GM23338 (cell line): ENCODE results near the gene RAB11FIP3. TPM values are rescaled to one million over a fixed set of nuclear protein-coding genes. Genes with fewer than 3 reads are reported as not detected.

Source experiments
- ATAC-seq: fragments of 200-7000 bp; cut with Tn5 transposase; 3 replicates; pipeline ENCODE4 v1.9.1; 2020
- DNase-seq: peaks from one replicate; pipeline ENCODE4 v3.0.0-alpha.2; 2015; ENCODE audit warnings: low spot score
- H2AFZ ChIP-seq: fragments of 200-600 bp; sonication (generic); 2 replicates; pipeline ENCODE4 v1.8.0; 2016; ENCODE audit warnings: antibody characterized with exemption, mild to moderate bottlenecking, moderate library complexity
- H3F3A ChIP-seq: fragments of 200-600 bp; sonication (generic); replicated peaks from 2 replicates; pipeline ENCODE4 v1.8.0; 2017; ENCODE audit warnings: antibody characterized with exemption, mixed run types, low read depth
- H3K27ac ChIP-seq: fragments of 200-600 bp; sonication (generic); 2 replicates; pipeline ENCODE4 v1.6.1; 2016; ENCODE audit warnings: low read depth
- H3K27me3 ChIP-seq: fragments of 200-600 bp; sonication (generic); 2 replicates; pipeline ENCODE4 v1.8.0; 2016; ENCODE audit warnings: mild to moderate bottlenecking, mixed run types, moderate library complexity; ENCODE audit not compliant: insufficient read depth
- H3K36me3 ChIP-seq: fragments of 200-600 bp; sonication (generic); 2 replicates; pipeline ENCODE4 v1.8.0; 2016; ENCODE audit warnings: mild to moderate bottlenecking; ENCODE audit not compliant: insufficient read depth
- H3K4me1 ChIP-seq: fragments of 200-600 bp; sonication (generic); 2 replicates; pipeline ENCODE4 v1.8.0; 2016; ENCODE audit warnings: mild to moderate bottlenecking, moderate library complexity; ENCODE audit not compliant: insufficient read depth
- H3K4me2 ChIP-seq: fragments of 200-600 bp; sonication (generic); 2 replicates; pipeline ENCODE4 v1.7.1; 2017; ENCODE audit warnings: mixed run types
- H3K4me3 ChIP-seq: fragments of 200-600 bp; sonication (generic); 2 replicates; pipeline ENCODE4 v1.6.1; 2016; ENCODE audit warnings: mixed run types
- H3K79me2 ChIP-seq: fragments of 200-600 bp; sonication (generic); replicated peaks from 2 replicates; pipeline ENCODE4 v1.8.0; 2017; ENCODE audit warnings: mild to moderate bottlenecking; ENCODE audit not compliant: insufficient read depth
- H3K9me2 ChIP-seq: fragments of 200-600 bp; sonication (generic); 2 replicates; pipeline ENCODE4 v1.8.0; 2017; ENCODE audit not compliant: insufficient read depth
- H4K20me1 ChIP-seq: fragments of 200-600 bp; sonication (generic); replicated peaks from 2 replicates; pipeline ENCODE4 v1.8.0; 2017; ENCODE audit warnings: mild to moderate bottlenecking; ENCODE audit not compliant: insufficient read depth
- H3K27ac Mint-ChIP-seq: 2 replicates; pipeline ENCODE4 v1.8.0; 2020; ENCODE audit warnings: inconsistent platforms, mild to moderate bottlenecking, moderate library complexity, mixed read lengths
- H3K27me3 Mint-ChIP-seq: 3 replicates; pipeline ENCODE4 v1.8.0; 2022; ENCODE audit warnings: low read depth, mild to moderate bottlenecking, moderate library complexity, mixed read lengths, inconsistent platforms; ENCODE audit not compliant: insufficient read depth, poor library complexity
- H3K36me3 Mint-ChIP-seq: 3 replicates; pipeline ENCODE4 v1.8.0; 2021; ENCODE audit warnings: low read depth, mild to moderate bottlenecking, inconsistent platforms, moderate library complexity, mixed read lengths
- H3K4me1 Mint-ChIP-seq: 3 replicates; pipeline ENCODE4 v1.8.0; 2020; ENCODE audit warnings: mild to moderate bottlenecking, inconsistent platforms, mixed read lengths
- H3K4me3 Mint-ChIP-seq: 3 replicates; pipeline ENCODE4 v1.8.0; 2021; ENCODE audit warnings: moderate library complexity, mild to moderate bottlenecking, inconsistent platforms, mixed read lengths
- H3K9me3 Mint-ChIP-seq: 3 replicates; pipeline ENCODE4 v1.8.0; 2020; ENCODE audit warnings: moderate library complexity, mild to moderate bottlenecking, inconsistent platforms, mixed read lengths
- CREB1 ChIP-seq: fragments of 250-450 bp; sonication (Bioruptor Pico); IDR thresholded peaks from 2 replicates; pipeline ENCODE4 v1.5.0; 2020; ENCODE audit warnings: low read depth, mild to moderate bottlenecking, moderate library complexity
- EZH2 ChIP-seq: fragments of 200-600 bp; sonication (generic); IDR thresholded peaks from one replicate; pipeline ENCODE4 v1.8.0; 2017; ENCODE audit warnings: antibody characterized with exemption, mild to moderate bottlenecking, low read depth; ENCODE audit not compliant: unreplicated experiment
- EZH2phosphoT487 ChIP-seq: fragments of 200-600 bp; sonication (generic); IDR thresholded peaks from one replicate; pipeline ENCODE4 v1.8.1; 2018; ENCODE audit warnings: antibody characterized with exemption; ENCODE audit not compliant: unreplicated experiment
- JUNB ChIP-seq: IDR thresholded peaks from one replicate; pipeline ENCODE4 v1.6.1; 2016; ENCODE audit warnings: antibody characterized with exemption; ENCODE audit not compliant: unreplicated experiment
- NANOG ChIP-seq: IDR thresholded peaks from 2 replicates; pipeline ENCODE4 v1.6.1; 2016; ENCODE audit warnings: antibody characterized with exemption, borderline replicate concordance
- POLR2AphosphoS5 ChIP-seq: IDR thresholded peaks from 2 replicates; pipeline ENCODE4 v1.6.1; 2016; ENCODE audit warnings: antibody characterized with exemption, low read depth
- STAT1 ChIP-seq: IDR thresholded peaks from one replicate; pipeline ENCODE4 v1.6.1; 2016; ENCODE audit warnings: antibody characterized with exemption; ENCODE audit not compliant: unreplicated experiment
- ZNF114 ChIP-seq: fragments of 250-450 bp; sonication (Bioruptor Pico); IDR thresholded peaks from 2 replicates; pipeline ENCODE4 v1.5.0; 2020; ENCODE audit warnings: mild to moderate bottlenecking, moderate library complexity
- ZNF331 ChIP-seq: fragments of 250-450 bp; sonication (Bioruptor Pico); IDR thresholded peaks from 2 replicates; pipeline ENCODE4 v1.5.0; 2020; ENCODE audit warnings: low read depth, mild to moderate bottlenecking, moderate library complexity
- polyA plus RNA-seq: library from polyadenylated mRNA; unstranded; fragments of >200 nt; fragmentation: Nextera tagmentation; extraction: Ambion mirVana; gene quantifications from 2 replicates; pipeline ENCODE4 v1.2.1, GENCODE V29; 2016
- total RNA-seq: library from RNA; depleted of rRNA; stranded (reverse); fragments of >200 nt; shearing (Covaris generic); gene quantifications from 2 replicates; pipeline ENCODE4 v1.2.3, GENCODE V29; 2014
- TF ChIP-seq, protein P1 (sequence below): IDR thresholded peaks from one replicate; pipeline ENCODE4 v1.6.1; 2018; ENCODE audit warnings: antibody characterized with exemption; ENCODE audit not compliant: unreplicated experiment
- TF ChIP-seq, protein P2 (sequence below), 2 experiments: fragments of 200-600 bp in 1 of 2; sonication (generic) in 1 of 2; conservative IDR thresholded peaks; 2 replicates each; pipeline versions ENCODE4 v1.5.1 to v1.6.1; 2016 to 2017; ENCODE audit warnings: antibody characterized with exemption in 2 of 2, low read depth in 2 of 2, mild to moderate bottlenecking in 2 of 2, moderate library complexity in 1 of 2
- TF ChIP-seq, protein P3 (sequence below): IDR thresholded peaks from 2 replicates; pipeline ENCODE4 v1.6.1; 2016; ENCODE audit warnings: antibody characterized with exemption
- TF ChIP-seq, protein P4 (sequence below): fragments of 250-450 bp; sonication (Bioruptor Pico); IDR thresholded peaks from 2 replicates; pipeline ENCODE4 v1.5.0; 2020; ENCODE audit warnings: mild to moderate bottlenecking, moderate library complexity

The RAB11FIP3 gene
- total and polyA plus RNA-seq, 2 experiments from 2014 or later = 3.2 to 29.2 TPM

DNA sequence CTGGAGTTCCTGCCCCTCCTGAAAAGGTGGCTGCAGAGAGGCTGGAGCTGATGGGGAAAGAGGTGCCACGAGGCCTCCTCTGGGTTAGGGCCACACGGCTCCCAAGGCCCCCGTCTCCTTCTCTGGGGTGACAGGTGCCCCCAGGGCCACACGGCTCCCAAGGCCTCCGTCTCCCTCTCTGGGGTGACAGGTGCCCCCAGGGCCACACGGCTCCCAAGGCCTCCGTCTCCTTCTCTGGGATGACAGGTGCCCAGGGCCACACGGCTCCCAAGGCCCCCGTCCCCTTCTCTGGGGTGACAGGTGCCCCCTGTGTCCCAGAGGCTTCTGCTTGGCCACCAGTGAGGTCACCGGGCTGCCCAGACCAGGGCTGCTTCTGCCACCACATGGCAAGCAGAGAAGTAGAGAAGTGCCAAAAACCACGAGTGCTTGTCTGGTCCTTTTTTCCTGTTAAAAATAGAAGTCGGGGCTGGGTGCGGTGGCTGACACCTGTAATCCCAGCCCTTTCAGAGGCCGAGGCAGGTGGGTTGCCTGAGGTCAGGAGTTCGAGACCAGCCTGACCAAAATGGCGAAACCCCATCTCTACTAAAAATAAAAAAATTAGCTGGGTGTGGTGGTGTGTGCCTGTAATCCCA, 106.2 kb downstream of the RAB11FIP3 start:
- ATAC-seq (no peak), DNase-seq (no peak)
- peaks cover 40% of the 10 kb centered on the region for H4K20me1 ChIP-seq
- H3K79me2 ChIP-seq = peaks cover 74% of the 10 kb centered on the region
- Mint-ChIP-seq H3K4me3 (no peak overlapping the region), H3K9me3 (no peaks in the 10 kb centered on the region), H3K27me3 (peaks cover 2% of the 10 kb centered on the region), H3K27ac (no peak overlapping the region), H3K36me3 (no peaks in the 10 kb centered on the region), H3K4me1 (peaks cover 12% of the 10 kb centered on the region; the same call in 2 of the 3 replicates)
- H2AFZ ChIP-seq = no peak overlapping the region
- no peaks in the 10 kb centered on the region for H3K9me2 ChIP-seq
- no peaks in the 10 kb centered on the region for H3K27me3 ChIP-seq
- 0 out of 2 replicates have a peak, but pooled peaks cover 4% of the 10 kb centered on the region for H3F3A ChIP-seq
- TF ChIP-seq ZNF331 (CRISPR knock-in tag) (no peak), EZH2 (no peak), STAT1 (no peak), EZH2phosphoT487 (no peak), POLR2AphosphoS5 (no peak), JUNB (no peak), CREB1 (CRISPR knock-in tag) (no peak), NANOG (no peak), ZNF114 (CRISPR knock-in tag) (no peak)
- TF ChIP-seq, protein P1, sequence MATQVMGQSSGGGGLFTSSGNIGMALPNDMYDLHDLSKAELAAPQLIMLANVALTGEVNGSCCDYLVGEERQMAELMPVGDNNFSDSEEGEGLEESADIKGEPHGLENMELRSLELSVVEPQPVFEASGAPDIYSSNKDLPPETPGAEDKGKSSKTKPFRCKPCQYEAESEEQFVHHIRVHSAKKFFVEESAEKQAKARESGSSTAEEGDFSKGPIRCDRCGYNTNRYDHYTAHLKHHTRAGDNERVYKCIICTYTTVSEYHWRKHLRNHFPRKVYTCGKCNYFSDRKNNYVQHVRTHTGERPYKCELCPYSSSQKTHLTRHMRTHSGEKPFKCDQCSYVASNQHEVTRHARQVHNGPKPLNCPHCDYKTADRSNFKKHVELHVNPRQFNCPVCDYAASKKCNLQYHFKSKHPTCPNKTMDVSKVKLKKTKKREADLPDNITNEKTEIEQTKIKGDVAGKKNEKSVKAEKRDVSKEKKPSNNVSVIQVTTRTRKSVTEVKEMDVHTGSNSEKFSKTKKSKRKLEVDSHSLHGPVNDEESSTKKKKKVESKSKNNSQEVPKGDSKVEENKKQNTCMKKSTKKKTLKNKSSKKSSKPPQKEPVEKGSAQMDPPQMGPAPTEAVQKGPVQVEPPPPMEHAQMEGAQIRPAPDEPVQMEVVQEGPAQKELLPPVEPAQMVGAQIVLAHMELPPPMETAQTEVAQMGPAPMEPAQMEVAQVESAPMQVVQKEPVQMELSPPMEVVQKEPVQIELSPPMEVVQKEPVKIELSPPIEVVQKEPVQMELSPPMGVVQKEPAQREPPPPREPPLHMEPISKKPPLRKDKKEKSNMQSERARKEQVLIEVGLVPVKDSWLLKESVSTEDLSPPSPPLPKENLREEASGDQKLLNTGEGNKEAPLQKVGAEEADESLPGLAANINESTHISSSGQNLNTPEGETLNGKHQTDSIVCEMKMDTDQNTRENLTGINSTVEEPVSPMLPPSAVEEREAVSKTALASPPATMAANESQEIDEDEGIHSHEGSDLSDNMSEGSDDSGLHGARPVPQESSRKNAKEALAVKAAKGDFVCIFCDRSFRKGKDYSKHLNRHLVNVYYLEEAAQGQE = no peak
- TF ChIP-seq, protein P2, sequence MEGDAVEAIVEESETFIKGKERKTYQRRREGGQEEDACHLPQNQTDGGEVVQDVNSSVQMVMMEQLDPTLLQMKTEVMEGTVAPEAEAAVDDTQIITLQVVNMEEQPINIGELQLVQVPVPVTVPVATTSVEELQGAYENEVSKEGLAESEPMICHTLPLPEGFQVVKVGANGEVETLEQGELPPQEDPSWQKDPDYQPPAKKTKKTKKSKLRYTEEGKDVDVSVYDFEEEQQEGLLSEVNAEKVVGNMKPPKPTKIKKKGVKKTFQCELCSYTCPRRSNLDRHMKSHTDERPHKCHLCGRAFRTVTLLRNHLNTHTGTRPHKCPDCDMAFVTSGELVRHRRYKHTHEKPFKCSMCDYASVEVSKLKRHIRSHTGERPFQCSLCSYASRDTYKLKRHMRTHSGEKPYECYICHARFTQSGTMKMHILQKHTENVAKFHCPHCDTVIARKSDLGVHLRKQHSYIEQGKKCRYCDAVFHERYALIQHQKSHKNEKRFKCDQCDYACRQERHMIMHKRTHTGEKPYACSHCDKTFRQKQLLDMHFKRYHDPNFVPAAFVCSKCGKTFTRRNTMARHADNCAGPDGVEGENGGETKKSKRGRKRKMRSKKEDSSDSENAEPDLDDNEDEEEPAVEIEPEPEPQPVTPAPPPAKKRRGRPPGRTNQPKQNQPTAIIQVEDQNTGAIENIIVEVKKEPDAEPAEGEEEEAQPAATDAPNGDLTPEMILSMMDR (conservative IDR thresholded peaks at IDR 0.05; ENCODE audit: low read depth in 2 of 2) = no peak
- TF ChIP-seq, protein P3, sequence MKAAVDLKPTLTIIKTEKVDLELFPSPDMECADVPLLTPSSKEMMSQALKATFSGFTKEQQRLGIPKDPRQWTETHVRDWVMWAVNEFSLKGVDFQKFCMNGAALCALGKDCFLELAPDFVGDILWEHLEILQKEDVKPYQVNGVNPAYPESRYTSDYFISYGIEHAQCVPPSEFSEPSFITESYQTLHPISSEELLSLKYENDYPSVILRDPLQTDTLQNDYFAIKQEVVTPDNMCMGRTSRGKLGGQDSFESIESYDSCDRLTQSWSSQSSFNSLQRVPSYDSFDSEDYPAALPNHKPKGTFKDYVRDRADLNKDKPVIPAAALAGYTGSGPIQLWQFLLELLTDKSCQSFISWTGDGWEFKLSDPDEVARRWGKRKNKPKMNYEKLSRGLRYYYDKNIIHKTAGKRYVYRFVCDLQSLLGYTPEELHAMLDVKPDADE = no peak
- TF ChIP-seq, protein P4, sequence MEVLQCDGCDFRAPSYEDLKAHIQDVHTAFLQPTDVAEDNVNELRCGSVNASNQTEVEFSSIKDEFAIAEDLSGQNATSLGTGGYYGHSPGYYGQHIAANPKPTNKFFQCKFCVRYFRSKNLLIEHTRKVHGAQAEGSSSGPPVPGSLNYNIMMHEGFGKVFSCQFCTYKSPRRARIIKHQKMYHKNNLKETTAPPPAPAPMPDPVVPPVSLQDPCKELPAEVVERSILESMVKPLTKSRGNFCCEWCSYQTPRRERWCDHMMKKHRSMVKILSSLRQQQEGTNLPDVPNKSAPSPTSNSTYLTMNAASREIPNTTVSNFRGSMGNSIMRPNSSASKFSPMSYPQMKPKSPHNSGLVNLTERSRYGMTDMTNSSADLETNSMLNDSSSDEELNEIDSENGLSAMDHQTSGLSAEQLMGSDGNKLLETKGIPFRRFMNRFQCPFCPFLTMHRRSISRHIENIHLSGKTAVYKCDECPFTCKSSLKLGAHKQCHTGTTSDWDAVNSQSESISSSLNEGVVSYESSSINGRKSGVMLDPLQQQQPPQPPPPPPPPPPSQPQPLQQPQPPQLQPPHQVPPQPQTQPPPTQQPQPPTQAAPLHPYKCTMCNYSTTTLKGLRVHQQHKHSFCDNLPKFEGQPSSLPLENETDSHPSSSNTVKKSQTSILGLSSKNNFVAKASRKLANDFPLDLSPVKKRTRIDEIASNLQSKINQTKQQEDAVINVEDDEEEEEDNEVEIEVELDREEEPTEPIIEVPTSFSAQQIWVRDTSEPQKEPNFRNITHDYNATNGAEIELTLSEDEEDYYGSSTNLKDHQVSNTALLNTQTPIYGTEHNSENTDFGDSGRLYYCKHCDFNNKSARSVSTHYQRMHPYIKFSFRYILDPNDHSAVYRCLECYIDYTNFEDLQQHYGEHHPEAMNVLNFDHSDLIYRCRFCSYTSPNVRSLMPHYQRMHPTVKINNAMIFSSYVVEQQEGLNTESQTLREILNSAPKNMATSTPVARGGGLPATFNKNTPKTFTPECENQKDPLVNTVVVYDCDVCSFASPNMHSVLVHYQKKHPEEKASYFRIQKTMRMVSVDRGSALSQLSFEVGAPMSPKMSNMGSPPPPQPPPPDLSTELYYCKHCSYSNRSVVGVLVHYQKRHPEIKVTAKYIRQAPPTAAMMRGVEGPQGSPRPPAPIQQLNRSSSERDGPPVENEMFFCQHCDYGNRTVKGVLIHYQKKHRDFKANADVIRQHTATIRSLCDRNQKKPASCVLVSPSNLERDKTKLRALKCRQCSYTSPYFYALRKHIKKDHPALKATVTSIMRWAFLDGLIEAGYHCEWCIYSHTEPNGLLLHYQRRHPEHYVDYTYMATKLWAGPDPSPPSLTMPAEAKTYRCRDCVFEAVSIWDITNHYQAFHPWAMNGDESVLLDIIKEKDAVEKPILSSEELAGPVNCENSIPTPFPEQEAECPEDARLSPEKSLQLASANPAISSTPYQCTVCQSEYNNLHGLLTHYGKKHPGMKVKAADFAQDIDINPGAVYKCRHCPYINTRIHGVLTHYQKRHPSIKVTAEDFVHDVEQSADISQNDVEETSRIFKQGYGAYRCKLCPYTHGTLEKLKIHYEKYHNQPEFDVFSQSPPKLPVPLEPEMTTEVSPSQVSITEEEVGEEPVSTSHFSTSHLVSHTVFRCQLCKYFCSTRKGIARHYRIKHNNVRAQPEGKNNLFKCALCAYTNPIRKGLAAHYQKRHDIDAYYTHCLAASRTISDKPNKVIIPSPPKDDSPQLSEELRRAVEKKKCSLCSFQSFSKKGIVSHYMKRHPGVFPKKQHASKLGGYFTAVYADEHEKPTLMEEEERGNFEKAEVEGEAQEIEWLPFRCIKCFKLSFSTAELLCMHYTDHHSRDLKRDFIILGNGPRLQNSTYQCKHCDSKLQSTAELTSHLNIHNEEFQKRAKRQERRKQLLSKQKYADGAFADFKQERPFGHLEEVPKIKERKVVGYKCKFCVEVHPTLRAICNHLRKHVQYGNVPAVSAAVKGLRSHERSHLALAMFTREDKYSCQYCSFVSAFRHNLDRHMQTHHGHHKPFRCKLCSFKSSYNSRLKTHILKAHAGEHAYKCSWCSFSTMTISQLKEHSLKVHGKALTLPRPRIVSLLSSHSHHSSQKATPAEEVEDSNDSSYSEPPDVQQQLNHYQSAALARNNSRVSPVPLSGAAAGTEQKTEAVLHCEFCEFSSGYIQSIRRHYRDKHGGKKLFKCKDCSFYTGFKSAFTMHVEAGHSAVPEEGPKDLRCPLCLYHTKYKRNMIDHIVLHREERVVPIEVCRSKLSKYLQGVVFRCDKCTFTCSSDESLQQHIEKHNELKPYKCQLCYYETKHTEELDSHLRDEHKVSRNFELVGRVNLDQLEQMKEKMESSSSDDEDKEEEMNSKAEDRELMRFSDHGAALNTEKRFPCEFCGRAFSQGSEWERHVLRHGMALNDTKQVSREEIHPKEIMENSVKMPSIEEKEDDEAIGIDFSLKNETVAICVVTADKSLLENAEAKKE (CRISPR knock-in tag) = no peak
- no peaks in the 10 kb centered on the region; the same call in 1 of the 2 replicates for H3K4me1 ChIP-seq
- no peak overlapping the region for H3K27ac ChIP-seq
- H3K4me2 ChIP-seq = no peak overlapping the region
- no peak overlapping the region for H3K4me3 ChIP-seq
- no peaks in the 10 kb centered on the region for H3K36me3 ChIP-seq
